Suprapubic skin (tissue), 4 donors: Measurements from ENCODE around the gene FAM149A.

Source experiments
- EP300 ChIP-seq: sonication (generic); formaldehyde crosslinking; IDR thresholded peaks from one replicate; pipeline ENCODE4 v1.6.1; 2017; ENCODE audit warnings: antibody characterized with exemption
- POLR2A ChIP-seq, 2 donors: fragments of 450-650 bp; IDR thresholded peaks; one replicate each; pipeline ENCODE4 v1.6.1; 2017; ENCODE audit warnings: antibody characterized with exemption in 2 of 2, mild to moderate bottlenecking in 2 of 2, moderate library complexity in 2 of 2
- POLR2AphosphoS5 ChIP-seq, 3 donors: sonication (generic); formaldehyde crosslinking; IDR thresholded peaks; one replicate each; pipeline ENCODE4 v1.6.1; 2017; ENCODE audit warnings: antibody characterized with exemption in 3 of 3
- TF ChIP-seq, protein P1 (sequence below), 2 donors: fragments of 200-600 bp in 1 of 2; fragments of 450-650 bp in 1 of 2; sonication (generic) in 1 of 2; IDR thresholded peaks; one replicate each; pipeline ENCODE4 v1.5.1; 2016 to 2019; ENCODE audit warnings: antibody characterized with exemption in 2 of 2, mild to moderate bottlenecking in 1 of 2, moderate library complexity in 1 of 2

DNA sequence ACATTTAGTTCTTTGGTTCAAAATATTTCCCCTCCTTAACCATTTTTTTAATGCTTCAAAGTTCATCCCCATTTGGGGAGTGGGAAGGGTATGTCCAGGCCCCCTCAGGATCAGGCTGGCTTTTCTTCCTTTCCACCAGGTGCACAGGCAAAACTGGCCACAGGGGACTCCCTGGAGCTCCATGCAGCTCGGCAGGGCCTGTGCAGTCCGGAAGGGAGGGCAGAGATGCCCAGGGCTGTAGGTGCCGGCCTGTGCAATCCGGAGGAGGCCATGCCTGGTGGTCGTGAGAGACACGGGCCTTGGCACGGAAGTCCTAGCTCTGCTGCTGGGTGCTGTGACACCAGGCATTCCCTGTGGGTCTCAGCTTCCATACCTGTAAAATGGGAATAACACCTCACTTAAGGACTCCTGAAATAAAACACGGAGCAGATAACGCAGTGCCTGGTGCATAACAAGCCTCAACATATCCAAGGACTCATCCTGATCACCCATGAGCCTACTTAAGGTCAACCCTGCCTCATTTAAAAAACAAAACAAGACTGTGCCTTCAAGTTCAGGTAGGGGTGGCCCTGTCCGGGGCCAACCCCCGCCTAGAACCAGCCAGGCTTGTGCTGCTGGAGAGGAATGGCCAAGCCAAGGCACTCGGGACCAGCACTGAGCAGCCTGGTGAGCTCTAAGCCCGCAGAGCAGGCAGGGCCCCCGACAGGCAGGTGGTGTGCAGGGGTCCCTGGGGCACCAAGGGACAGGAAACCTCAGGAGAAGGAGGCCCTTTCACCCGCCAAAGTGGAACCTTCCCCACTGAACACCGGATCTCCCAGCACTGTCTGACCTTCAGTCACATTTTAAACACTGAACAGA is 65.7 kb downstream of the FAM149A start:
- TF ChIP-seq, protein P1, sequence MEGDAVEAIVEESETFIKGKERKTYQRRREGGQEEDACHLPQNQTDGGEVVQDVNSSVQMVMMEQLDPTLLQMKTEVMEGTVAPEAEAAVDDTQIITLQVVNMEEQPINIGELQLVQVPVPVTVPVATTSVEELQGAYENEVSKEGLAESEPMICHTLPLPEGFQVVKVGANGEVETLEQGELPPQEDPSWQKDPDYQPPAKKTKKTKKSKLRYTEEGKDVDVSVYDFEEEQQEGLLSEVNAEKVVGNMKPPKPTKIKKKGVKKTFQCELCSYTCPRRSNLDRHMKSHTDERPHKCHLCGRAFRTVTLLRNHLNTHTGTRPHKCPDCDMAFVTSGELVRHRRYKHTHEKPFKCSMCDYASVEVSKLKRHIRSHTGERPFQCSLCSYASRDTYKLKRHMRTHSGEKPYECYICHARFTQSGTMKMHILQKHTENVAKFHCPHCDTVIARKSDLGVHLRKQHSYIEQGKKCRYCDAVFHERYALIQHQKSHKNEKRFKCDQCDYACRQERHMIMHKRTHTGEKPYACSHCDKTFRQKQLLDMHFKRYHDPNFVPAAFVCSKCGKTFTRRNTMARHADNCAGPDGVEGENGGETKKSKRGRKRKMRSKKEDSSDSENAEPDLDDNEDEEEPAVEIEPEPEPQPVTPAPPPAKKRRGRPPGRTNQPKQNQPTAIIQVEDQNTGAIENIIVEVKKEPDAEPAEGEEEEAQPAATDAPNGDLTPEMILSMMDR (IDR thresholded peaks at IDR 0.05) = no peak
- TF ChIP-seq POLR2A (IDR thresholded peaks at IDR 0.05) (no peak), POLR2AphosphoS5 (IDR thresholded peaks at IDR 0.05) (no peak), EP300 (no peak)
